Measurements from ENCODE around the gene ETS2. TPM values are rescaled to one million over a fixed set of nuclear protein-coding genes. Genes with fewer than 3 reads are reported as not detected.
"Not testable (repeated sequence)": the region's sequence is repeated elsewhere in the genome, so short reads cannot be mapped to it uniquely, and the experiment has no call there.

ETS2 gene
- total RNA-seq, 4 donors from 2014 or later: 51.6 to 201 (median 99.1) TPM

- ATAC-seq (ENCODE audit: low FRiP score) (no peak), DNase-seq (ENCODE audit: low spot score) (no peak)
- no peak for TF ChIP-seq CTCF (IDR thresholded peaks at IDR 0.05)
Measured at GRCh38 chr21:38842079-38842478, 36.4 kb downstream of the ETS2 start.

DNA sequence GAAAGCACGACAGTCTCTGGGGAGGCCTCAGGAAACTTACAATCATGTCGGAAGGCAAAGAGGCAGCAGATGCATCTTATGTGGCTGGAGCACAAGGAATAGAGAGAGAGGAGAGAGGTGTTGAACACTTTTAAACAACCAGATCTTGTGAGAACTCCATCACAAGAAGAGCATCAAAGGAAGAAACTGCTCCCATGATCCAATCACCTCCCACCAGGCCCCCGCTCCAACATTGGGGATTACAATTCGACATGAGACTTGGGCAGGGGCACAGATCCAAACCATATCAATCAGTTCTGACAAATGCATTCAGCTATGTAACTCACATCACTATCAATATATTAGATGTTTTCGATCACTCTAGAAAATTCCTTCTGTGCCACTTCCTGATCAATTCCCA is 37.6 kb downstream of the ETS2 start:
- no peak for TF ChIP-seq CTCF (IDR thresholded peaks at IDR 0.05)
- DNase-seq (ENCODE audit: low spot score) (no peak), ATAC-seq (ENCODE audit: low FRiP score) (no peak)

GRCh38 chr21:38843806-38844503 is 38.2 kb downstream of the ETS2 start:
- TF ChIP-seq CTCF (IDR thresholded peaks at IDR 0.05): no peak
- no peak for ATAC-seq (ENCODE audit: low FRiP score)
- DNase-seq (ENCODE audit: low spot score): no peak

DNA sequence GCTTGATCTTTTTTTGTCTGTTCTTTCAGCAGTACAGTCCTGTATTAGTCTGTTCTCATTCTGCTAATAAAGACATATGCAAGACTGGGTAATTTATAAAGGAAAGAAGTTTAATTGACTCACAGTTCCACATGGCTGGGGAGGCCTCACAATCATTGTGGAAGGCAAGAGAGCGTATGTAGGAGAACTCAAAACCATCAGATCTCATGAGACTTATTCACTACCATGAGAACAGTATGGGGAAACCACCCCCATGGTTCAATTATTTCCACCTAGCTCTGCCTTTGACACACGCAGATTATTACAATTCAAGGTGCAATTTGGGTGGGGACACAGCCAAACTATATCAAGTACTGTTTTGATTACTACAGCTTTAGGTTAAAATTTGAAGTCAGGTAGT is 39.6 kb downstream of the ETS2 start:
- ATAC-seq (ENCODE audit: low FRiP score); DNase-seq (ENCODE audit: low spot score): not testable (repeated sequence)

DNA sequence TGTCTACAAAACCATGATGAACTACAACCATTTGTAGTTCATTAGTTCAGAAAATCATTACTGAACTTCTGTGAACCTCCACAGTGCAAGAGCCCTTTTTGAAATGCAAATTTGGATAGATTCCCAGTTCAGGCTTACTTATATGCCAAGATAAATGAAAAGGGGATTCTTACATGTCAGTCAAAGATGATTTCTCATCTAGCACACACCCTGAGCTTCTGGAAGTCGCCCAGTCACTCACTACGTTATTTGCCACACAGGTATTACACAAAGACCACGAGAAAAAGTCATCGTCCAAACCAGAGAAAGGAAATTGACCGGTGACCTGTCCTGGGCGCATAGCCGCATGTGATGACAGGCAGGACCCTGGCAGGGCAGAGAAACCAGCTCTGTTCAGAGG is 41.8 kb downstream of the ETS2 start:
- DNase-seq (ENCODE audit: low spot score) (no peak), ATAC-seq (ENCODE audit: low FRiP score) (no peak)
- no peak for TF ChIP-seq CTCF (IDR thresholded peaks at IDR 0.05)

GRCh38 chr21:38848187-38848609 is 42.5 kb downstream of the ETS2 start:
- ATAC-seq (ENCODE audit: low FRiP score) (no peak), DNase-seq (ENCODE audit: low spot score) (no peak)
- TF ChIP-seq CTCF (IDR thresholded peaks at IDR 0.05): no peak

DNA sequence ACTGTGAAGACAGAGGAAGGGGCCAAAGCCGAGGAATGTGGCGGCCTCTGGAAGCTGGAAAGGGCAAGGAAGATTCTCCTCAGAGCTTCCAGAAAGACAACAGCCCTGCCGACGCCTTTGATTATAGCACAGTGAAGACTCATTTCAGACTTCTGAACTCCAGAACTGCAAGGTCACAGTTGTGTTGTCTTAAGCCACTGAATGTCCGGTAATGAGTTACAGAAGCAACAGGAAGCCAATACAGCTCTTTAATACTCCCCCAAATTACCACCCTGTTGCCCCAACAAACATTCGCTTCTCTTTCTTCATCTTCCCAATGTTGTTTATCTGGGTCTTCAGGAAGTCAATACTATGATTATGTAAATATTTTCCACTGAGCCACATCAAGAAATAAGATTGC is 44.0 kb downstream of the ETS2 start:
- TF ChIP-seq CTCF (IDR thresholded peaks at IDR 0.05): no peak
- DNase-seq (ENCODE audit: low spot score) (no peak), ATAC-seq (ENCODE audit: low FRiP score) (no peak)
